ENCODE measurements around the gene TRPC3. TPM values are rescaled to one million over a fixed set of nuclear protein-coding genes. Genes with fewer than 3 reads are reported as not detected.

TRPC3 gene
- total and polyA plus RNA-seq, 4 donors, result 0.06 to 0.33 (median 0.09) TPM

- H3K9me3 ChIP-seq (ENCODE audit: control insufficient read depth in 4 of 4, low read length in 3 of 4), result no peaks in the 10 kb centered on the region
- no peak overlapping the region for H3K4me3 ChIP-seq (ENCODE audit: low read depth in 1 of 3, low read length in 3 of 3)
- peaks cover 0 to 18% (median 2%) of the 10 kb centered on the region in 4 donors for H3K27me3 ChIP-seq (ENCODE audit: control insufficient read depth in 4 of 4, insufficient read depth in 4 of 4, low read length in 3 of 4)
- peaks cover 8 to 18% (median 13%) of the 10 kb centered on the region in 4 donors for H3K4me1 ChIP-seq (ENCODE audit: control insufficient read depth in 4 of 4, insufficient read depth in 4 of 4, low read length in 3 of 4)
- no peak overlapping the region for H3K9ac ChIP-seq (ENCODE audit: low read depth in 1 of 2, low read length in 2 of 2)
- 90% methylated on average over 3 of the region's 3 CpGs for WGBS
- no peak for DNase-seq (ENCODE audit: low spot score)
- no peak overlapping the region for H3K27ac ChIP-seq (ENCODE audit: low read depth in 1 of 2, low read length in 2 of 2)
- no peaks in the 10 kb centered on the region for H3K36me3 ChIP-seq (ENCODE audit: control insufficient read depth in 4 of 4, insufficient read depth in 3 of 4, low read depth in 1 of 4, low read length in 3 of 4)
- TF ChIP-seq REST (IDR thresholded peaks at IDR 0.05) (no peak), EGR1 (IDR thresholded peaks at IDR 0.05; ENCODE audit: low read depth in 2 of 2) (no peak), JUND (IDR thresholded peaks at IDR 0.05) (no peak), SP1 (IDR thresholded peaks at IDR 0.05) (no peak), NR2F2 (IDR thresholded peaks at IDR 0.05) (no peak), FOXA2 (IDR thresholded peaks at IDR 0.05) (no peak), TAF1 (conservative IDR thresholded peaks at IDR 0.05) (no peak), RAD21 (IDR thresholded peaks at IDR 0.05) (no peak), GABPA (IDR thresholded peaks at IDR 0.05 in 1 of 2, conservative IDR thresholded peaks at IDR 0.05 in 1 of 2) (no peak), FOXA1 (IDR thresholded peaks at IDR 0.05) (no peak), HNF4G (IDR thresholded peaks at IDR 0.05) (no peak), YY1 (IDR thresholded peaks at IDR 0.05) (no peak), ATF3 (IDR thresholded peaks at IDR 0.05) (no peak)
- TF ChIP-seq, protein P1, sequence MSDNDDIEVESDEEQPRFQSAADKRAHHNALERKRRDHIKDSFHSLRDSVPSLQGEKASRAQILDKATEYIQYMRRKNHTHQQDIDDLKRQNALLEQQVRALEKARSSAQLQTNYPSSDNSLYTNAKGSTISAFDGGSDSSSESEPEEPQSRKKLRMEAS (IDR thresholded peaks at IDR 0.05), result no peak
Observed at GRCh38 chr4:121946644-121947043, 5.2 kb downstream of the TRPC3 start.

- no peak for DNase-seq (ENCODE audit: low spot score)
Observed at GRCh38 chr4:121943941-121944340, 7.9 kb downstream of the TRPC3 start.

More at GRCh38 chr4:121943941-121944340, 7.9 kb downstream of the TRPC3 start:
- 58% methylated on average over 4 of the region's 4 CpGs for whole genome bisulfite sequencing
- H3K9ac ChIP-seq (ENCODE audit: low read depth in 1 of 2, low read length in 2 of 2), result no peak overlapping the region
- no peaks in the 10 kb centered on the region for H3K36me3 ChIP-seq (ENCODE audit: control insufficient read depth in 4 of 4, insufficient read depth in 3 of 4, low read depth in 1 of 4, low read length in 3 of 4)
- H3K4me1 ChIP-seq (ENCODE audit: control insufficient read depth in 4 of 4, insufficient read depth in 4 of 4, low read length in 3 of 4), result no peaks in the 10 kb centered on the region
- no peaks in the 10 kb centered on the region for H3K9me3 ChIP-seq (ENCODE audit: control insufficient read depth in 4 of 4, low read length in 3 of 4)
- peaks cover 0 to 17% (median 2%) of the 10 kb centered on the region in 4 donors for H3K27me3 ChIP-seq (ENCODE audit: control insufficient read depth in 4 of 4, insufficient read depth in 4 of 4, low read length in 3 of 4)
- TF ChIP-seq CTCF (IDR thresholded peaks at IDR 0.05; ENCODE audit: low read depth, low read length, missing input control), result no peak
- no peak for TF ChIP-seq FOXA1 (IDR thresholded peaks at IDR 0.05)
- TF ChIP-seq EGR1 (IDR thresholded peaks at IDR 0.05; ENCODE audit: low read depth in 2 of 2), result no peak
- TF ChIP-seq RAD21 (IDR thresholded peaks at IDR 0.05), result no peak
- TF ChIP-seq RXRA (IDR thresholded peaks at IDR 0.05), result no peak
- TF ChIP-seq GABPA (IDR thresholded peaks at IDR 0.05 in 1 of 2, conservative IDR thresholded peaks at IDR 0.05 in 1 of 2), result no peak
- TF ChIP-seq, protein P1 (IDR thresholded peaks at IDR 0.05), result no peak
- no peak for TF ChIP-seq YY1 (IDR thresholded peaks at IDR 0.05)
- no peak for TF ChIP-seq NR2F2 (IDR thresholded peaks at IDR 0.05)
- TF ChIP-seq TAF1 (conservative IDR thresholded peaks at IDR 0.05), result no peak
- no peak for TF ChIP-seq HNF4G (IDR thresholded peaks at IDR 0.05)
- TF ChIP-seq JUND (IDR thresholded peaks at IDR 0.05), result no peak
- no peak for TF ChIP-seq FOXA2 (IDR thresholded peaks at IDR 0.05)
- no peak overlapping the region for H3K4me3 ChIP-seq (ENCODE audit: low read depth in 1 of 3, low read length in 3 of 3)
- H3K27ac ChIP-seq (ENCODE audit: low read depth in 1 of 2, low read length in 2 of 2), result no peak overlapping the region

Data from liver (tissue), 9 donors.